HepG2 (cell line): Measurements from ENCODE around the gene TFEB. TPM values are rescaled to one million over a fixed set of nuclear protein-coding genes. Genes with fewer than 3 reads are reported as not detected.
A peak's percentile ranks its signal among the peaks of the same experiment; 100 is the strongest.

Source experiments
- AKNA ChIP-seq: sonication (generic); formaldehyde crosslinking; IDR thresholded peaks from 2 replicates; pipeline ENCODE4 v1.4.0; 2020; ENCODE audit warnings: missing genetic modification reagents, borderline replicate concordance
- BHLHE40 ChIP-seq: IDR thresholded peaks from 2 replicates; pipeline ENCODE4 v1.6.1; 2011; ENCODE audit warnings: low read length, improper control_type of control experiment
- CSRNP1 ChIP-seq: sonication (generic); formaldehyde crosslinking; IDR thresholded peaks from 2 replicates; pipeline ENCODE4 v1.8.1; 2023; ENCODE audit warnings: mild to moderate bottlenecking, missing genetic modification reagents
- FUBP1 ChIP-seq: sonication (generic); formaldehyde crosslinking; IDR thresholded peaks from 2 replicates; pipeline ENCODE4 v1.5.1; 2020; ENCODE audit warnings: missing genetic modification reagents, mild to moderate bottlenecking, borderline replicate concordance
- MEF2D ChIP-seq: sonication (generic); formaldehyde crosslinking; IDR thresholded peaks from 2 replicates; pipeline ENCODE4 v1.5.1; 2020; ENCODE audit warnings: mild to moderate bottlenecking, missing genetic modification reagents
- NFKB2 ChIP-seq: sonication (generic); formaldehyde crosslinking; IDR thresholded peaks from 2 replicates; pipeline ENCODE4 v1.4.0; 2020; ENCODE audit warnings: missing genetic modification reagents, borderline replicate concordance
- SP4 ChIP-seq: sonication (generic); formaldehyde crosslinking; IDR thresholded peaks from 2 replicates; pipeline ENCODE4 v1.8.1; 2023; ENCODE audit warnings: mild to moderate bottlenecking, missing genetic modification reagents
- SP5 ChIP-seq: IDR thresholded peaks from 2 replicates; pipeline ENCODE4 v1.6.1; 2016; ENCODE audit warnings: low read depth, borderline replicate concordance
- TARDBP ChIP-seq: sonication (generic); formaldehyde crosslinking; IDR thresholded peaks from 2 replicates; pipeline ENCODE4 v1.8.0; 2022; ENCODE audit warnings: mild to moderate bottlenecking, missing genetic modification reagents
- TBX2 ChIP-seq: sonication (generic); formaldehyde crosslinking; IDR thresholded peaks from 2 replicates; pipeline ENCODE4 v1.5.0; 2020; ENCODE audit warnings: missing genetic modification reagents, mild to moderate bottlenecking, borderline replicate concordance
- YEATS2 ChIP-seq: sonication (generic); formaldehyde crosslinking; IDR thresholded peaks from 2 replicates; pipeline ENCODE4 v1.4.0; 2020; ENCODE audit warnings: missing genetic modification reagents, borderline replicate concordance
- ZBTB4 ChIP-seq: sonication (generic); formaldehyde crosslinking; IDR thresholded peaks from 2 replicates; pipeline ENCODE4 v1.4.0; 2020; ENCODE audit warnings: missing genetic modification reagents, mild to moderate bottlenecking, borderline replicate concordance
- ZFP90 ChIP-seq: sonication (generic); formaldehyde crosslinking; IDR thresholded peaks from 2 replicates; pipeline ENCODE4 v1.8.0; 2022; ENCODE audit warnings: missing genetic modification reagents, mild to moderate bottlenecking, inconsistent platforms, borderline replicate concordance
- polyA plus RNA-seq, 8 experiments: library from polyadenylated mRNA; depleted of rRNA in 3 of 8; stranded (reverse) in 7 of 8; unstranded in 1 of 8; fragments of >200 nt; fragmentation: Illumina TruSeq in 4 of 8; extraction: Trizol in 4 of 8; gene quantifications; 2 replicates each; pipeline versions ENCODE4 v1.2.1 to v1.2.3, GENCODE V29; 2011 to 2016; ENCODE audit warnings: low read depth in 4 of 8, missing spikeins in 1 of 8, mixed read lengths in 1 of 8; ENCODE audit not compliant: insufficient read depth in 1 of 8
- total RNA-seq, 5 experiments: library from RNA; depleted of rRNA; stranded (reverse); fragments of >200 nt; fragmentation: Illumina TruSeq; extraction: Trizol; gene quantifications; 2 replicates each; pipeline ENCODE4 v1.2.3, GENCODE V29; 2016; ENCODE audit warnings: low read depth in 1 of 5

Gene TFEB
- total and polyA plus RNA-seq, 2 of the 13 experiments (the other 11 are each of a cell fraction or from before 2014, with no cell fraction given), result 13.3 to 18.7 TPM

GRCh38 chr6:41683523-41684310 is 51.7 kb downstream of the TFEB start (continued):
- TF ChIP-seq AKNA, result no peak
- peak; percentile 70 for TF ChIP-seq SP4 (CRISPR knock-in tag)
- TF ChIP-seq MEF2D (CRISPR knock-in tag), result no peak
- TF ChIP-seq BHLHE40, result peak; percentile 51
- peak; percentile 40; the same call in 1 of the 2 replicates for TF ChIP-seq TARDBP (CRISPR knock-in tag)
- TF ChIP-seq YEATS2 (CRISPR knock-in tag), result peak; percentile 45; the same call in 1 of the 2 replicates
- TF ChIP-seq SP5 (CRISPR knock-in tag), result 0 out of 2 replicates have a peak, but pooled peaks have one; percentile 50
- TF ChIP-seq ZFP90 (CRISPR knock-in tag), result no peak
- TF ChIP-seq ZBTB4 (CRISPR knock-in tag), result no peak; the same call in 1 of the 2 replicates
- peak; percentile 27; the same call in 1 of the 2 replicates for TF ChIP-seq NFKB2 (CRISPR knock-in tag)
- no peak for TF ChIP-seq FUBP1 (CRISPR knock-in tag)
- TF ChIP-seq TBX2 (CRISPR knock-in tag), result peak; percentile 85
- no peak for TF ChIP-seq CSRNP1 (CRISPR knock-in tag)
